ENCODE data around the gene GMDS. TPM values are rescaled to one million over a fixed set of nuclear protein-coding genes. Genes with fewer than 3 reads are reported as not detected.

GMDS gene
- total and polyA plus RNA-seq, 2 of the 4 experiments (the other 2 are of a cell fraction): 7.3 to 21.9 TPM

- Histone ChIP-seq H3K79me1 (ENCODE audit: low read depth in 1 of 2, low read length in 2 of 2) (peaks cover 23 to 24% of the 10 kb centered on the region in 2 experiments; a peak in 3 of 4 replicates), H3K4me1 (ENCODE audit: control insufficient read depth, insufficient read depth, low read length) (peaks cover 4% of the 10 kb centered on the region; the same call in 1 of the 2 replicates), H3K9me3 (ENCODE audit: control insufficient read depth, insufficient read depth, low read length) (no peaks in the 10 kb centered on the region), H3K56ac (ENCODE audit: extremely low read depth, insufficient read depth, low read length) (no peak overlapping the region), H3K4me3 (ENCODE audit: insufficient read depth, low read depth, low read length) (no peak overlapping the region), H2BK5ac (ENCODE audit: low read depth, low read length, poor library complexity, severe bottlenecking) (no peak overlapping the region), H2BK15ac (ENCODE audit: low read depth, low read length) (no peak overlapping the region), H3K14ac (replicated peaks; ENCODE audit: low read depth, low read length) (0 out of 2 replicates have a peak overlapping the region, but pooled peaks have one; percentile 0), H4K20me1 (ENCODE audit: insufficient read depth, low read length) (no peaks in the 10 kb centered on the region), H3K18ac (ENCODE audit: low read depth, low read length) (no peak overlapping the region), H4K91ac (ENCODE audit: insufficient read depth, low read depth, low read length) (no peak overlapping the region), H2AK9ac (replicated peaks; ENCODE audit: low read depth, low read length, poor library complexity) (no peak overlapping the region), H2BK20ac (ENCODE audit: low read depth, low read length) (no peak overlapping the region), H2AFZ (replicated peaks; ENCODE audit: low read length, poor library complexity) (no peak overlapping the region), H3K27me3 (ENCODE audit: control insufficient read depth, insufficient read depth, low read length) (no peaks in the 10 kb centered on the region), H3K4ac (ENCODE audit: low read depth, low read length) (no peak overlapping the region), H3K9me1 (ENCODE audit: insufficient read depth, low read length) (no peaks in the 10 kb centered on the region), H3K23ac (ENCODE audit: low read depth, low read length) (no peak overlapping the region; the same call in 1 of the 2 replicates), H4K5ac (ENCODE audit: low read depth, low read length) (no peak overlapping the region), H2BK120ac (ENCODE audit: low read depth, low read length) (no peak overlapping the region), H3K27ac (ENCODE audit: insufficient read depth, low read length) (no peak overlapping the region), H4K8ac (ENCODE audit: low read depth in 2 of 2, low read length in 2 of 2) (no peak overlapping the region), H3K4me2 (ENCODE audit: low read depth, low read length) (no peak overlapping the region), H3K36me3 (ENCODE audit: control insufficient read depth, insufficient read depth, low read length) (no peaks in the 10 kb centered on the region), H2AK5ac (ENCODE audit: low read depth, low read length) (no peak overlapping the region), H3K9ac (ENCODE audit: low read depth, low read length) (no peak overlapping the region)
- in situ Hi-C loops (cut with MboI; ENCODE audit: low sequenced_read_pairs): no loop called here
- CTCF ChIA-PET: no interaction called here
- no peak for DNase-seq
- intact Hi-C loops (cut with micrococcal nuclease): no loop called here
- no CpG with 5 or more reads among the region's 6 CpGs for WGBS, 2 experiments (ENCODE audit: extremely low coverage in 2 of 2, insufficient read length in 1 of 2)
- ATAC-seq (ENCODE audit: low read depth): no peak
- no TSS peak for BruUV-seq (replicated peaks)
- POLR2A ChIA-PET (ENCODE audit: unreplicated experiment): interaction anchor here (0.6 kb wide), 1 partner anchor 317 kb away, joined by 3 read pairs; no protein-coding TSS in a partner anchor
- dilution Hi-C loops (cut with HindIII; ENCODE audit: low sequenced_read_pairs, unreplicated experiment): no loop called here
- TF ChIP-seq MAFK (IDR thresholded peaks at IDR 0.05; ENCODE audit: low read depth, low read length): no peak
- TF ChIP-seq RCOR1 (IDR thresholded peaks at IDR 0.05; ENCODE audit: insufficient replicate concordance, low read length): no peak
- TF ChIP-seq SMC3 (IDR thresholded peaks at IDR 0.05; ENCODE audit: low read depth, low read length): no peak
- TF ChIP-seq MAZ (IDR thresholded peaks at IDR 0.05; ENCODE audit: borderline replicate concordance, low read depth, low read length): no peak
- TF ChIP-seq FOS (IDR thresholded peaks at IDR 0.05; ENCODE audit: low read depth, low read length): no peak
- TF ChIP-seq RAD21 (IDR thresholded peaks at IDR 0.05; ENCODE audit: low read length): no peak
- no peak for TF ChIP-seq CTCF (conservative IDR thresholded peaks at IDR 0.05; ENCODE audit: low read depth, low read length)
- no peak for TF ChIP-seq MXI1 (IDR thresholded peaks at IDR 0.05; ENCODE audit: borderline replicate concordance, low read depth, low read length)
- TF ChIP-seq RFX5 (IDR thresholded peaks at IDR 0.05; ENCODE audit: low read depth, low read length): no peak
- TF ChIP-seq BHLHE40 (IDR thresholded peaks at IDR 0.05; ENCODE audit: low read depth, low read length): no peak
- no peak for TF ChIP-seq ELK1 (IDR thresholded peaks at IDR 0.05; ENCODE audit: borderline replicate concordance, low read depth, low read length)
- no peak for TF ChIP-seq USF2 (IDR thresholded peaks at IDR 0.05; ENCODE audit: low read depth, low read length)
- no peak for TF ChIP-seq CHD1 (IDR thresholded peaks at IDR 0.05; ENCODE audit: low read depth, low read length)
These were observed 19.7 kb downstream of the GMDS start for GRCh38 chr6:2225422-2226392.
